Esophagus squamous epithelium (tissue), 5 donors: Measurements from ENCODE around the gene TMEM116. TPM values are rescaled to one million over a fixed set of nuclear protein-coding genes. Genes with fewer than 3 reads are reported as not detected.

Experiments
- DNase-seq: peaks from one replicate; lab custom pipeline; 2025; lab: John Stamatoyannopoulos, UW
- H3K27ac ChIP-seq, 4 donors: fragments of 200-600 bp; sonication (generic); one replicate each; pipeline ENCODE4 v1.5.1; 2016 to 2019; ENCODE audit warnings: mild to moderate bottlenecking in 1 of 4
- H3K27me3 ChIP-seq, 4 donors: fragments of 200-600 bp; sonication (generic); 1 replicate in 3 of 4; 2 replicates in 1 of 4; pipeline versions ENCODE4 v1.5.1 to v1.6.0; 2017 to 2021; ENCODE audit warnings: antibody characterized with exemption in 1 of 4
- H3K36me3 ChIP-seq, 3 donors: fragments of 200-600 bp; sonication (generic); one replicate each; pipeline ENCODE4 v1.5.1; 2016 to 2019
- H3K4me1 ChIP-seq, 3 donors: fragments of 200-600 bp; sonication (generic); one replicate each; pipeline ENCODE4 v1.5.1; 2017 to 2019
- H3K4me3 ChIP-seq, 4 donors: fragments of 200-600 bp; sonication (generic); 1 replicate in 3 of 4; 2 replicates in 1 of 4; pipeline ENCODE4 v1.5.1; 2016 to 2019; ENCODE audit warnings: mild to moderate bottlenecking in 2 of 4, moderate library complexity in 1 of 4
- H3K9me3 ChIP-seq, 3 donors: fragments of 200-600 bp; sonication (generic); one replicate each; pipeline ENCODE4 v1.5.1; 2016 to 2019
- POLR2A ChIP-seq, 4 donors: fragments of 450-650 bp; IDR thresholded peaks; one replicate each; pipeline ENCODE4 v1.6.1; 2017; ENCODE audit warnings: antibody characterized with exemption in 4 of 4, mild to moderate bottlenecking in 4 of 4, moderate library complexity in 3 of 4
- WGBS, 2 donors: methylation state at CpG; one replicate each; pipeline ENCODE4 v1.1.5; 2018; 5-methylcytosine and 5-hydroxymethylcytosine counted together
- intact Hi-C: fragments of 100-400 bp; cut with DNase I; formaldehyde crosslinking; loops from one replicate; pipeline ENCODE4 v1.15.0; 2022
- total RNA-seq, 4 donors: library from RNA; depleted of rRNA; stranded (reverse); fragments of >200 nt; gene quantifications; one replicate each; pipeline ENCODE4 v1.1.0, GENCODE V29; 2016
- TF ChIP-seq, protein P1 (sequence below), 6 experiments: fragments of 450-650 bp in 4 of 6; fragments of 200-600 bp in 2 of 6; sonication (generic) in 2 of 6; IDR thresholded peaks; one replicate each; pipeline ENCODE4 v1.5.1; 2016 to 2019; ENCODE audit warnings: antibody characterized with exemption in 6 of 6, mild to moderate bottlenecking in 4 of 6, moderate library complexity in 4 of 6
- donor health status: DM: yes; HTN: yes; CAD: no.

TMEM116 gene
- total RNA-seq, 4 donors from 2014 or later: 4.7 to 12.1 (median 9.1) TPM

DNA sequence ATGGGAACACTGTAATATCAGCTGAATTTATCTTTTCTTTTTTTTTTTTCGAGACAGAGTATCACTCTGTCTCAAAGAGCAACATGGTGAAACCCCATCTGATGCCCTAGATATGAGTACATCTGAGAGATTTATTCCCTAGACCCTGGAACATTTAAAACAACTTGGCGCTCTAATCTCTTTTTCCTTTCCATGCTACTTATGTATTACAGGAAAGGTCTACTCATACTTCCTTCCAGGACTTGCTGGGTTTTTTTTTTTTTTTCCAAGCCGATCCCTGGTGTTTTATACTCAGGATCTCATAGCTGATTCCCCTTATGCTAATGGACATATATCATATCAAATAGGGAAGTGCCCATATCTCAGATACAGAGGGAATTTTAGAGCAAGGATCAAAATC, 87.8 kb downstream of the TMEM116 start:
- no peak overlapping the region for H3K4me3 ChIP-seq
- no peak overlapping the region for H3K27ac ChIP-seq
- DNase-seq: no peak
- no peaks in the 10 kb centered on the region for H3K4me1 ChIP-seq
- intact Hi-C loops: no loop called here
- no peaks in the 10 kb centered on the region for H3K36me3 ChIP-seq
- WGBS, 2 donors: 74 to 94% methylated on average over 3 of the region's 3 CpGs
- no peaks in the 10 kb centered on the region for H3K27me3 ChIP-seq
- no peaks in the 10 kb centered on the region for H3K9me3 ChIP-seq
- TF ChIP-seq POLR2A (IDR thresholded peaks at IDR 0.05): no peak
- TF ChIP-seq, protein P1, sequence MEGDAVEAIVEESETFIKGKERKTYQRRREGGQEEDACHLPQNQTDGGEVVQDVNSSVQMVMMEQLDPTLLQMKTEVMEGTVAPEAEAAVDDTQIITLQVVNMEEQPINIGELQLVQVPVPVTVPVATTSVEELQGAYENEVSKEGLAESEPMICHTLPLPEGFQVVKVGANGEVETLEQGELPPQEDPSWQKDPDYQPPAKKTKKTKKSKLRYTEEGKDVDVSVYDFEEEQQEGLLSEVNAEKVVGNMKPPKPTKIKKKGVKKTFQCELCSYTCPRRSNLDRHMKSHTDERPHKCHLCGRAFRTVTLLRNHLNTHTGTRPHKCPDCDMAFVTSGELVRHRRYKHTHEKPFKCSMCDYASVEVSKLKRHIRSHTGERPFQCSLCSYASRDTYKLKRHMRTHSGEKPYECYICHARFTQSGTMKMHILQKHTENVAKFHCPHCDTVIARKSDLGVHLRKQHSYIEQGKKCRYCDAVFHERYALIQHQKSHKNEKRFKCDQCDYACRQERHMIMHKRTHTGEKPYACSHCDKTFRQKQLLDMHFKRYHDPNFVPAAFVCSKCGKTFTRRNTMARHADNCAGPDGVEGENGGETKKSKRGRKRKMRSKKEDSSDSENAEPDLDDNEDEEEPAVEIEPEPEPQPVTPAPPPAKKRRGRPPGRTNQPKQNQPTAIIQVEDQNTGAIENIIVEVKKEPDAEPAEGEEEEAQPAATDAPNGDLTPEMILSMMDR (IDR thresholded peaks at IDR 0.05): no peak

DNA sequence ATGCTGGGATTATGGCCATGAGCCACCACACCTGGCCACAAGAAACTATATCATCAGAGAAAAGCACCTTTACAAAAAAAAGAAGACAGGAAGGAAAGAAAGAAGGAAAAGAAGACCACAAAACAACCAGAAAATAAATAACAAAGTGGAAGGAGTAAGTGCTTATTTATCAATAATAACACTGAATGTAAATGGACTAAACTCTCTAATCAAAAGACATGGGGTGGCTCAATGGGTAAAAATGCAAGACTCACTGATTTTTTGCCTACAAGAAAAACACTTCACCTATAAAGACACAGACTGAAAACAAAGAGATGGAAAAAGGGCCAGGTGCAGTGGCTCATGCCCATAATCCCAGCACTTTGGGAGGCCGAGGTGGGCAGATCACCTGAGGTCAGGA, 105.2 kb downstream of the TMEM116 start:
- H3K4me3 ChIP-seq: no peak overlapping the region
- H3K36me3 ChIP-seq: peaks cover 0 to 6% (median 0%) of the 10 kb centered on the region in 3 donors
- H3K9me3 ChIP-seq: peaks cover 0 to 18% (median 0%) of the 10 kb centered on the region in 3 donors
- WGBS, 2 donors: 90 to 94% methylated on average over 1 of the region's 1 CpG
- intact Hi-C loops: no loop called here
- H3K4me1 ChIP-seq: no peaks in the 10 kb centered on the region
- DNase-seq: no peak
- H3K27ac ChIP-seq: no peak overlapping the region
- TF ChIP-seq, protein P1 (IDR thresholded peaks at IDR 0.05): no peak
- TF ChIP-seq POLR2A (IDR thresholded peaks at IDR 0.05): no peak
- H3K27me3 ChIP-seq: no peaks in the 10 kb centered on the region

DNA sequence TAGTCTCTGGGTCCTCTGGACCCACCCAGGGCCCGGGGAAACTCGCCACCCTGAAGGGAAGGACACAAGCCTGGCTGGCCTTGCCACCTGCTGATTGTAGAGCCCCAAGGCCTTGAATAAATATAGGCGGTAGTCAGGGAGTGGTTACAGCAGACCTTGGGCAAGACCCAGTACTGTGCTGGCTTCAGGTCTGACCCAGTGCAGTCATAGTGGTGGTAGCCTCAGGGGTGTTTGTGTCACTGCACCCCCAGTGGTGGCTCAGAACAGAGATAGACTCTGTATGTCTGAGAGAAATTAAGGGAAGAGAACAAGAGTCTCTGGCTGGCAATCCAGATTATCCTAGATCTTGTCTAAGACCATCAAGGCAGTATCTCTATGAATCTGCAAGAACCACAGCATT, 107.5 kb downstream of the TMEM116 start:
- H3K4me3 ChIP-seq: no peak overlapping the region
- no peaks in the 10 kb centered on the region for H3K36me3 ChIP-seq
- H3K4me1 ChIP-seq: no peaks in the 10 kb centered on the region
- H3K9me3 ChIP-seq: peaks cover 0 to 18% (median 0%) of the 10 kb centered on the region in 3 donors
- intact Hi-C loops: no loop called here
- 74 to 86% methylated on average over 3 of the region's 3 CpGs for WGBS, 2 donors
- DNase-seq: no peak
- TF ChIP-seq, protein P1 (IDR thresholded peaks at IDR 0.05): no peak
- no peak for TF ChIP-seq POLR2A (IDR thresholded peaks at IDR 0.05)
- no peaks in the 10 kb centered on the region for H3K27me3 ChIP-seq
- no peak overlapping the region for H3K27ac ChIP-seq

DNA sequence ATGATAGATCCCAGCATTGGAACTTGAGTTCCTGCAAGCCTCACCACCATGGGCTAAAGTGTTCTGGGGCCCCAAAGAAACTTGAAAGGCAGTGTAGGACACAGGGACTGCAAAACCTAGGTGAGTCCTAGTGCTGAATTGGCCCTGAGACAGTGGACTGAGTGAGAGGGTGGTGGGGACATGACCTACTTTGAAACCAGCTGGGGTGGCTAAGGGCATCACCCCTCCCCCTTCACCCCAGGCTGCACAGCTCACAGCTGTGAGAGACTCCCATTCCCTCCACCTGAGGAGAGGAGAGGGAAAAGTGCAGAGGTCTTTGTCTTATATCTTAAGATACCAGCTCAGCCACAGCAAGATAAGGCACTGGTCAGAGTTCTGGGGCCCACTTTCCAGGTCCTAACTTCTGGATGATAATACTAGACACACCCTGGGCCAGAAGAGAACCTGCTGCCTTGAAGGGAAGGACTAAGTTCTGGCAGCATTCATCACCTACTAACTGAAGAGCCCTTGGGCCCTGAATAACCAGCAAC, 108.5 kb downstream of the TMEM116 start:
- DNase-seq: no peak
- TF ChIP-seq POLR2A (IDR thresholded peaks at IDR 0.05): no peak
- TF ChIP-seq, protein P1 (IDR thresholded peaks at IDR 0.05): no peak
- Histone ChIP-seq H3K36me3 (no peaks in the 10 kb centered on the region), H3K4me3 (no peak overlapping the region), H3K9me3 (peaks cover 0 to 18% (median 0%) of the 10 kb centered on the region in 3 donors), H3K27me3 (no peaks in the 10 kb centered on the region), H3K4me1 (no peaks in the 10 kb centered on the region), H3K27ac (no peak overlapping the region)
- intact Hi-C loops: no loop called here

DNA sequence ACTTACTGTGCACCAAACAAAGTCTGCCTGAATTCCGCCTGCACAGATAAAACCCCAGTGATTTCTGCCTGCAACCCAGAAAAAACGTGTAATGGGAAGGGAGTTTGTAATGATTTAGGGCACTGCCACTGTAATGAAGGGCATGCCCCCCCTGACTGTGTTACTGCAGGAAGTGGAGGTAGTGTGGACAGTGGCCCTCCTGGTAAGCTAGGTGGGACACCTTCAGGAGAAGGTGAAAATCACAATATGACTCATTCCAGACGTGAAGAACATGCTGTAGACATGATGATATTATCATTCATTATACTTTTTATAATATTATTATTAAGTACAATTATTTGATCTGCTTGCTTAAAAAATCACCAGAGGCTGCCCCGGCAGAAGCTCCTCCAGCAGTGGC, 111.8 kb downstream of the TMEM116 start:
- no peaks in the 10 kb centered on the region for H3K4me1 ChIP-seq
- no peak for TF ChIP-seq POLR2A (IDR thresholded peaks at IDR 0.05)
- TF ChIP-seq, protein P1 (IDR thresholded peaks at IDR 0.05): no peak
- H3K9me3 ChIP-seq: no peaks in the 10 kb centered on the region
- no peaks in the 10 kb centered on the region for H3K27me3 ChIP-seq
- intact Hi-C loops: no loop called here
- DNase-seq: no peak
- 70 to 73% methylated on average over 4 of the region's 4 CpGs for WGBS, 2 donors
- H3K36me3 ChIP-seq: peaks cover 0 to 17% (median 6%) of the 10 kb centered on the region in 3 donors
- no peak overlapping the region for H3K4me3 ChIP-seq
- no peak overlapping the region for H3K27ac ChIP-seq
